Stimulated activated CD4-positive, alpha-beta T cell treated with anti-CD3 and anti-CD28 coated beads, Interleukin-15, amount 100 ng/mL, for 48 hours (primary cell): Measurements from ENCODE around the gene RASAL2.
"Not testable (repeated sequence)": the region's sequence is repeated elsewhere in the genome, so short reads cannot be mapped to it uniquely, and the experiment has no call there.

Source experiments
- DNase-seq, 2 donors: peaks; one replicate each; pipeline ENCODE4 v3.0.0-alpha.2; 2020; ENCODE audit warnings: low read depth in 2 of 2

RASAL2 gene

GRCh38 chr1:178119628-178120027, 25.7 kb downstream of the RASAL2 start:
- DNase-seq, result no peak

- no peak for DNase-seq
These were observed 26.2 kb downstream of the RASAL2 start for GRCh38 chr1:178120088-178120487.

GRCh38 chr1:178120520-178121052, 26.7 kb downstream of the RASAL2 start:
- DNase-seq, result not testable (repeated sequence)

- DNase-seq, result no peak
These were observed 28.0 kb downstream of the RASAL2 start for GRCh38 chr1:178121883-178122282.

GRCh38 chr1:178122283-178122682, 28.4 kb downstream of the RASAL2 start:
- DNase-seq, result no peak

- DNase-seq, result no peak
These were observed 30.2 kb downstream of the RASAL2 start for GRCh38 chr1:178124115-178124514.

GRCh38 chr1:178126261-178126660, 32.4 kb downstream of the RASAL2 start:
- no peak for DNase-seq

GRCh38 chr1:178126741-178127185, 32.9 kb downstream of the RASAL2 start:
- DNase-seq, result no peak

GRCh38 chr1:178127482-178128191, 33.7 kb downstream of the RASAL2 start:
- DNase-seq, result no peak

- DNase-seq, result no peak
These were observed 39.5 kb downstream of the RASAL2 start for GRCh38 chr1:178133239-178133989.

- DNase-seq, result no peak
These were observed 40.2 kb downstream of the RASAL2 start for GRCh38 chr1:178134061-178134460.

GRCh38 chr1:178137238-178137637, 43.3 kb downstream of the RASAL2 start:
- DNase-seq, result no peak

GRCh38 chr1:178142806-178143205, 48.9 kb downstream of the RASAL2 start:
- DNase-seq, result no peak

- DNase-seq, result no peak
These were observed 50.1 kb downstream of the RASAL2 start for GRCh38 chr1:178143730-178144690.

- no peak for DNase-seq
These were observed 51.7 kb downstream of the RASAL2 start for GRCh38 chr1:178145605-178146004.

- DNase-seq, result no peak
These were observed 52.5 kb downstream of the RASAL2 start for GRCh38 chr1:178146436-178146835.

- DNase-seq, result no peak
These were observed 56.7 kb downstream of the RASAL2 start for GRCh38 chr1:178150610-178151009.

GRCh38 chr1:178151831-178152230, 57.9 kb downstream of the RASAL2 start:
- no peak for DNase-seq

GRCh38 chr1:178155481-178156255, 61.8 kb downstream of the RASAL2 start:
- no peak for DNase-seq

- no peak for DNase-seq
These were observed 67.0 kb downstream of the RASAL2 start for GRCh38 chr1:178160736-178161475.
